Loucy (cell line): Measurements from ENCODE around the gene NDST1.

ENCODE experiments used
- H2AFZ ChIP-seq: fragments of 200-600 bp; sonication (generic); 2 replicates; pipeline ENCODE4 v1.6.0; 2016; ENCODE audit warnings: antibody characterized with exemption, mild to moderate bottlenecking, low read length, moderate library complexity
- H3F3A ChIP-seq: fragments of 200-600 bp; 2 replicates; pipeline ENCODE4 v1.6.0; 2016; ENCODE audit warnings: antibody characterized with exemption, low read depth, mild to moderate bottlenecking
- H3K27me3 ChIP-seq: fragments of 200-600 bp; sonication (generic); 2 replicates; pipeline ENCODE4 v1.6.1; 2014; ENCODE audit warnings: low read length, mild to moderate bottlenecking; ENCODE audit not compliant: insufficient read depth, poor library complexity, severe bottlenecking
- H3K36me3 ChIP-seq: fragments of 200-600 bp; sonication (generic); 2 replicates; pipeline ENCODE4 v1.6.1; 2016; ENCODE audit warnings: low read length; ENCODE audit not compliant: insufficient read depth
- H3K4me1 ChIP-seq: fragments of 200-600 bp; sonication (generic); 2 replicates; pipeline ENCODE4 v1.5.1; 2014; ENCODE audit warnings: low read length, mild to moderate bottlenecking; ENCODE audit not compliant: insufficient read depth, poor library complexity, severe bottlenecking
- H3K4me2 ChIP-seq: fragments of 200-600 bp; sonication (generic); 2 replicates; pipeline ENCODE4 v1.6.0; 2014; ENCODE audit warnings: antibody characterized with exemption, low read length, low read depth, mild to moderate bottlenecking; ENCODE audit not compliant: poor library complexity, severe bottlenecking
- H3K4me3 ChIP-seq: fragments of 200-600 bp; sonication (generic); 2 replicates; pipeline ENCODE4 v1.5.1; 2014; ENCODE audit warnings: low read length, mild to moderate bottlenecking, mixed read lengths; ENCODE audit not compliant: poor library complexity, severe bottlenecking
- H3K79me2 ChIP-seq: fragments of 200-600 bp; sonication (generic); 2 replicates; pipeline ENCODE4 v1.6.1; 2014; ENCODE audit warnings: low read length; ENCODE audit not compliant: insufficient read depth
- H3K9ac ChIP-seq: fragments of 200-600 bp; sonication (generic); 2 replicates; pipeline ENCODE4 v1.6.0; 2014; ENCODE audit warnings: mild to moderate bottlenecking, low read depth, low read length, moderate library complexity; ENCODE audit not compliant: poor library complexity, severe bottlenecking
- H3K9me2 ChIP-seq: fragments of 200-600 bp; sonication (generic); replicated peaks from 2 replicates; pipeline ENCODE4 v1.6.1; 2016; ENCODE audit warnings: low read depth, low read length, mixed read lengths
- H3K9me3 ChIP-seq: fragments of 200-600 bp; sonication (generic); 2 replicates; pipeline ENCODE4 v1.6.1; 2014; ENCODE audit warnings: mild to moderate bottlenecking, antibody characterized with exemption, low read length, low read depth; ENCODE audit not compliant: insufficient read depth
- H4K20me1 ChIP-seq: fragments of 200-600 bp; sonication (generic); 2 replicates; pipeline ENCODE4 v1.6.0; 2014; ENCODE audit warnings: antibody characterized with exemption, low read length, mild to moderate bottlenecking; ENCODE audit not compliant: insufficient read depth, poor library complexity, severe bottlenecking
- EZH2phosphoT487 ChIP-seq: fragments of 200-600 bp; IDR thresholded peaks from 2 replicates; pipeline ENCODE4 v1.6.1; 2018; ENCODE audit warnings: antibody characterized with exemption, mild to moderate bottlenecking, moderate library complexity, borderline replicate concordance
- TF ChIP-seq, protein P1 (sequence below): fragments of 200-600 bp; sonication (generic); conservative IDR thresholded peaks from 2 replicates; pipeline ENCODE4 v1.5.1; 2014; ENCODE audit warnings: mild to moderate bottlenecking, antibody characterized with exemption, low read length

The NDST1 gene

GRCh38 chr5:150565868-150566267 lies 57.9 kb downstream of the NDST1 start:
- TF ChIP-seq EZH2phosphoT487 = no peak
- TF ChIP-seq, protein P1, sequence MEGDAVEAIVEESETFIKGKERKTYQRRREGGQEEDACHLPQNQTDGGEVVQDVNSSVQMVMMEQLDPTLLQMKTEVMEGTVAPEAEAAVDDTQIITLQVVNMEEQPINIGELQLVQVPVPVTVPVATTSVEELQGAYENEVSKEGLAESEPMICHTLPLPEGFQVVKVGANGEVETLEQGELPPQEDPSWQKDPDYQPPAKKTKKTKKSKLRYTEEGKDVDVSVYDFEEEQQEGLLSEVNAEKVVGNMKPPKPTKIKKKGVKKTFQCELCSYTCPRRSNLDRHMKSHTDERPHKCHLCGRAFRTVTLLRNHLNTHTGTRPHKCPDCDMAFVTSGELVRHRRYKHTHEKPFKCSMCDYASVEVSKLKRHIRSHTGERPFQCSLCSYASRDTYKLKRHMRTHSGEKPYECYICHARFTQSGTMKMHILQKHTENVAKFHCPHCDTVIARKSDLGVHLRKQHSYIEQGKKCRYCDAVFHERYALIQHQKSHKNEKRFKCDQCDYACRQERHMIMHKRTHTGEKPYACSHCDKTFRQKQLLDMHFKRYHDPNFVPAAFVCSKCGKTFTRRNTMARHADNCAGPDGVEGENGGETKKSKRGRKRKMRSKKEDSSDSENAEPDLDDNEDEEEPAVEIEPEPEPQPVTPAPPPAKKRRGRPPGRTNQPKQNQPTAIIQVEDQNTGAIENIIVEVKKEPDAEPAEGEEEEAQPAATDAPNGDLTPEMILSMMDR = no peak
- no peaks in the 10 kb centered on the region for H3K36me3 ChIP-seq
- H3K9me3 ChIP-seq = no peaks in the 10 kb centered on the region
- no peak overlapping the region for H3K4me2 ChIP-seq
- H3K9me2 ChIP-seq = no peaks in the 10 kb centered on the region
- H3F3A ChIP-seq = no peaks in the 10 kb centered on the region
- no peaks in the 10 kb centered on the region for H3K79me2 ChIP-seq
- no peak overlapping the region for H2AFZ ChIP-seq
- H3K27me3 ChIP-seq = no peaks in the 10 kb centered on the region
- H4K20me1 ChIP-seq = no peaks in the 10 kb centered on the region
- H3K9ac ChIP-seq = no peak overlapping the region
- H3K4me3 ChIP-seq = no peak overlapping the region
- H3K4me1 ChIP-seq = no peaks in the 10 kb centered on the region

DNA sequence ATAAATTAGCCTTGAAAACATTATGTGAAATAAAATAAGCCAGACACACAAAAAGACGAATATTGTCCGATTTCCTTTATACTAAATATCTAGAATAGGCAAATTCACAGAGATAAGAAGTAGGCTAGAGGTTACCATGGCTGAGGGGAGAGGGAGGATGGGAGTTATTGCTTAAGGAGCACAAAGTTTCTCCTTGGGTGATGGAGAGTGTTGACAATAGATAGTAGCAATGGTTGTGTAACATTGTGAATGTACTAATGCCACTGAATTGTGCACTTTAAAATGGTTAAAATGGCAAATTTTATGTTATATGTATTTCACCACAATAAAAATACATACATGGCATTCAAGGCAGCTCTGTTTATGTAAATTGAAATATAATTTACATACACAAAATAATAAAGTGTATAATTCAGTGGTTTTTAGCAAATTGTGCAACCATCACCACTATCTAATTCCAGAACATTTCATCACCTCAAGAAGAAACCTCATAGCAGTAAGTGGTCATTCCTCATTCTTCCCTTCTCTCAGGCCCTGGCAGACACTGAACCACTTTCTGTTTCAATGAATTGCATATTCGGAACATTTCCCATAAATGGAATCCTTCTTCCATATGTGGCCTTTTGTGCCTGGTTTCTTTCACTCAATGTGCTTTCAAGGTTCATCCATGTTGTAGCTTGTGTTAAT lies 59.2 kb downstream of the NDST1 start:
- Histone ChIP-seq H3K4me1 (no peaks in the 10 kb centered on the region), H3K4me3 (no peak overlapping the region), H3K9ac (no peak overlapping the region), H3K4me2 (no peak overlapping the region), H3K36me3 (no peaks in the 10 kb centered on the region), H2AFZ (no peak overlapping the region), H4K20me1 (no peaks in the 10 kb centered on the region), H3K79me2 (no peaks in the 10 kb centered on the region), H3K9me2 (no peaks in the 10 kb centered on the region), H3F3A (no peaks in the 10 kb centered on the region), H3K27me3 (no peaks in the 10 kb centered on the region), H3K9me3 (no peaks in the 10 kb centered on the region)
- TF ChIP-seq, protein P1 = no peak
- no peak for TF ChIP-seq EZH2phosphoT487

DNA sequence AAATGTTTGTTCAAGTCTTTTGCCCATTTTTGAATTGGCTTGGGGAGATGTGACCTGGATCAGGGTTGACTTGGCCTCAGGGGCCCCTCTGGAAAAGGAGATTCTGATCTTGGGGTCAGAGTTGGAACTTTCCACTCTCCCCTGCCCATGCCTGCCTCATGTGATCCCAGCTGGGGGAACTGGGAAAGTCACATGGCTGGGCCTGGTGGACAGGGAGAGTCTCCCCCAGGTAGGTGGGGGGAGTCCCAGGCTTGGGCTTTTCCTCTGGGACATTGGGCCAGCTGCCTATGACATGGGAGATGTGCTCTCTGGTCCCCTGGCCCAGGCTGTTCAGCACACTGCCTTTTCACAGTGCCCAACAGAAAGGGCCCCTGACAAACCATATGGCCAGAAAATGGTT lies 60.7 kb downstream of the NDST1 start:
- no peak overlapping the region for H3K9ac ChIP-seq
- H3K36me3 ChIP-seq = no peaks in the 10 kb centered on the region
- no peak overlapping the region for H2AFZ ChIP-seq
- H3K9me3 ChIP-seq = no peaks in the 10 kb centered on the region
- no peaks in the 10 kb centered on the region for H3K79me2 ChIP-seq
- no peak for TF ChIP-seq EZH2phosphoT487
- TF ChIP-seq, protein P1 = no peak
- no peak overlapping the region for H3K4me3 ChIP-seq
- no peaks in the 10 kb centered on the region for H4K20me1 ChIP-seq
- no peak overlapping the region for H3K4me2 ChIP-seq
- H3K9me2 ChIP-seq = no peaks in the 10 kb centered on the region
- no peaks in the 10 kb centered on the region for H3K27me3 ChIP-seq
- H3K4me1 ChIP-seq = no peaks in the 10 kb centered on the region
- H3F3A ChIP-seq = no peaks in the 10 kb centered on the region
